Daoy (cell line): ENCODE results near the gene OR4D2. TPM values are rescaled to one million over a fixed set of nuclear protein-coding genes. Genes with fewer than 3 reads are reported as not detected.

Source experiments
- DNase-seq: peaks from one replicate; pipeline ENCODE4 v3.0.0-alpha.2; 2015; ENCODE audit warnings: low read depth
- total RNA-seq: library from RNA; depleted of rRNA; stranded (reverse); fragments of >200 nt; shearing (Covaris generic); gene quantifications from 2 replicates; pipeline ENCODE4 v1.2.3, GENCODE V29; 2014; rRNA removed

The OR4D2 gene
- total RNA-seq, 1 experiment from 2014 or later, result not detected

GRCh38 chr17:58207451-58207850 lies 40.7 kb downstream of the OR4D2 start:
- DNase-seq, result no peak

- no peak for DNase-seq
Measured at GRCh38 chr17:58208344-58208743, 41.6 kb downstream of the OR4D2 start.

- DNase-seq, result no peak
Measured at GRCh38 chr17:58210922-58211321, 44.1 kb downstream of the OR4D2 start.

GRCh38 chr17:58215685-58216084 lies 48.9 kb downstream of the OR4D2 start:
- DNase-seq, result no peak

- no peak for DNase-seq
Measured at GRCh38 chr17:58217766-58218165, 51.0 kb downstream of the OR4D2 start.

- DNase-seq, result peak; percentile 95
Measured at GRCh38 chr17:58219007-58219788, 52.4 kb downstream of the OR4D2 start, which contains the start of gene MKS1. TSS of gene MKS1 (minus strand) at chr17:58219255. CDS start at chr17:58219230, 25 bp downstream.

GRCh38 chr17:58219789-58220183 lies 53.0 kb downstream of the OR4D2 start:
- DNase-seq, result no peak

Other genes starting within 250 kb of the OR4D2 start
- 5.0 and 7.0 TPM in 2 replicates for gene CUEDC1, start 211.6 kb upstream of the OR4D2 start, total RNA-seq
- 27.3 and 33.1 TPM in 2 replicates for gene VEZF1, start 178.7 kb upstream of the OR4D2 start, total RNA-seq
- gene SRSF1, start 159.7 kb upstream of the OR4D2 start, total RNA-seq, result 499 and 574 TPM in 2 replicates
- gene DYNLL2, start 83.6 kb upstream of the OR4D2 start, total RNA-seq, result 5.5 and 8.8 TPM in 2 replicates
- 0.06 TPM in 1 of 2 replicates, not detected in the other for gene OR4D1, start 18.6 kb upstream of the OR4D2 start, total RNA-seq
- not detected in 2 replicates for gene EPX, start 25.7 kb downstream of the OR4D2 start, total RNA-seq
- gene MKS1, start 52.3 kb downstream of the OR4D2 start, total RNA-seq, result 3.3 and 16.3 TPM in 2 replicates
- 0.06 TPM in 1 of 2 replicates, not detected in the other for gene LPO, start 71.6 kb downstream of the OR4D2 start, total RNA-seq
- gene MPO, start 114.0 kb downstream of the OR4D2 start, total RNA-seq, result not detected in 2 replicates
- under 0.01 and 0.33 TPM in 2 replicates for gene TSPOAP1, start 161.8 kb downstream of the OR4D2 start, total RNA-seq
- gene SUPT4H1, start 185.2 kb downstream of the OR4D2 start, total RNA-seq, result 50.2 and 106 TPM in 2 replicates